Erythroblast (primary cell): ENCODE measurements around the gene CDC5L.

Source experiments
- GATA1 ChIP-seq: IDR thresholded peaks from 2 replicates; pipeline ENCODE4 v1.6.1; 2011; ENCODE audit warnings: low read depth, mild to moderate bottlenecking, control low read depth, low read length, moderate library complexity
- POLR2A ChIP-seq: IDR thresholded peaks from 2 replicates; pipeline ENCODE4 v1.6.1; 2011; ENCODE audit warnings: mild to moderate bottlenecking, low read length

DNA sequence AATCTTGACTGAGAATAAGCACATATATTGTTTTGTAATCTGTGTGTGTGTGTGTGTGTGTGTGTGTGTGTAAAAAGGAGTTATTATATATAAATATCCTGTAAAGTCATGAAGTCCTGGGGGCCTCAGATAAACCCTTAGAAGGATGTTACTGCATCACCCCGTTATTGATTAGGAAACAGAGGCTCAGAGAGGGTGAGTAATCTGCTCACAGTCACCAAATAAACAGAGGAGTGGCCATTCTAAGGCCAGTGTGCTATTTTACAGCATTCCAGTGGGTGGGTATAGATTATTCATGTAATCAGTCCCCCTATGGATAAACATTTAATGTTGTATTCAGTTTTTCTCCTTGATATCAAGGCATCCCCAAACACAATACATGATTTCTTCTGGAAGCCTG, 87.1 kb downstream of the CDC5L start:
- TF ChIP-seq POLR2A (no peak), GATA1 (no peak)
